GM18870 (cell line): ENCODE data around the gene ZFAND5.

Source experiments
- ATAC-seq: cut with Tn5 transposase; IDR thresholded peaks from one replicate; pipeline ENCODE4 v1.9.1; 2021; ENCODE audit warnings: moderate library complexity; ENCODE audit not compliant: unreplicated experiment

The ZFAND5 gene

DNA sequence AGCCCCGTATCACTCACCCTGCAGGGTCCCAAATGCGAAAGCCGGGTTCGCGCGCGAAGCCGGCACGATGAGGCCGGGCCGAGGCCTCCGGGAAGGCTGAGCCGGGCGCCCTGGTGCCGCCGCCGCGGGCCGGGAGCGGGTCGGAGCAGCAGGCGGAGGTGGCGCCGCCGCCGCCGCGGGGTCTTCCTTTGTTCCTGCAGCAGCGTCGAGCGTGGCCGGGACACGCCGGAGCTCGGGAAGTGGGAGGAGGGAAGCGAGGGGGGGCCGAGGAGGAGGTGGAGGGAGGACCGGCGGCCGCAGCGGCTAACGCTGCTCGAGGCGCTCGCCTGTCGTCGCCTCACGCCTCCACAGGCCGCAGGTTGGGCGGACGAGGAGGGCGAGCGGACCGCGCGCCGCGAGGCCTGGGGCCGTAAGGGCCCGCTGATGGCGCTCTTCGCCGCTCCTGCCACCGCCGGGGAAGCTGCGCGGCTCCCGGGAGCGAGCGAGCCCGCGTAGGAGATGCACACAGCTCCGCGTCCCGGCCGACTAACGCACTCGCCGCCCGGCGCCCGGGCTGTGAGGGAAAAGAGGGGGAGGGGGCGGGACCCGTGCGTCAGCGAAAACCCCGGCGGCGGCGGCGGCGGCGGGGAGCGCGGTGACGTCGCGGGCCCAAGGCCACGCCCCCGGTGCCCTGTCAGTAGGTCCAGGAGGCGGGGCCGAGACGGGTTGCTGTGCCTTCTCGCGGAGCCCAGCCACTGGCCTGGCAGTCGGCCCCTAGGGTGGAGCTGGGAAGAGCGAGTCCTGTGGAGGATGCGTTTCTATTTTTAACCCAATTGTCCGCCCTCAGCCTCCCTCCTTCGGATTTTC, at the start of gene ZFAND5:
ZFAND5 (minus strand) TSS at position 530 of the 846 bp plus-strand sequence. CDS start 4,430 bp downstream, outside the sequence.
- ATAC-seq: peak; percentile 66

DNA sequence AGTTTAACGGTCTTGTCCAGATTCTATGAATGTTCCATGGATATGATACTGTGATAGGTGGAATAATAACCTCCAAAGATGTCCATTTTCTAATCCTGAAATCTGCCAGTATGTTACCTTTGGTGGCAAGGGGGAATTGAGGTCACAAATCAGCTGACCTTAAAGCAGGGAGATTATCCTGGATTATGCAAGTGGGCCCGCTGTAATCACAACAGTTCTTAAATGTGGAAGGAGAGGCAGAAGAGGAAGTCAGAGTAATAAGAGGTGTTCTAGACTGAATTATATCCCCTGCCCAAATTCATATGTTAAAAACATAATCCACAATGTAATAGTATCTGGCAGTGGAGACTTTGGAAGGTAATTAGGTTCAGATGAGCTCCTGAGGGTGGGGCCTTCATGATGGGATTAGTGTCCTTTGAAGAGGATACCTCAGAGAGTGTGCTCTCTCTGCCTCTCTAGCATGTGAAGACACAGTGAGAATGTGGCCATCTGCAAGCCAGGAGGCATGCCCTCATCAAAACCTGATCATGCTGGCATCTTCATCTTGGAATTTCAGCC, 47.6 kb upstream of the ZFAND5 start:
- no peak for ATAC-seq

GRCh38 chr9:72410214-72410613, 45.2 kb upstream of the ZFAND5 start:
- no peak for ATAC-seq

- ATAC-seq: no peak
These were observed 42.1 kb upstream of the ZFAND5 start for GRCh38 chr9:72407114-72407513.

GRCh38 chr9:72402744-72403143, 37.7 kb upstream of the ZFAND5 start:
- ATAC-seq: no peak

DNA sequence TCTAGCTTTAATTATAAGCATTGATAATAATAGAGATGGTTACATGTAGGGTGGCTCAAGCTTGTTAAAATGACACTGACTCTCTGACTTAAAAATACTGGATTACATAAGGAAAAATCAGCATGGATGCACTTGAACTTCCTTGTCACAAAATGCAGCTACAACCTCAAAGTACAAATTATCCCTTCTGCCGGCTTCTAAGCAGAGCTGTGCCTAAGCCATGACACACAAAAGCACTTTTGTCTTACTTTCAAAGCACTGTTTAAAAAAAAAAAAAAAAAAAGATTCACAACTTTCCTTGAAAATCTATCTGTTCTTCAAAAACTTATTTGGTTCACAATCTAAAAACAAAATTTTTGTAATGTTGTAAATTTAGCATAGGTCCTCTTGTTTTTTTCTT, 36.4 kb upstream of the ZFAND5 start:
- no peak for ATAC-seq

DNA sequence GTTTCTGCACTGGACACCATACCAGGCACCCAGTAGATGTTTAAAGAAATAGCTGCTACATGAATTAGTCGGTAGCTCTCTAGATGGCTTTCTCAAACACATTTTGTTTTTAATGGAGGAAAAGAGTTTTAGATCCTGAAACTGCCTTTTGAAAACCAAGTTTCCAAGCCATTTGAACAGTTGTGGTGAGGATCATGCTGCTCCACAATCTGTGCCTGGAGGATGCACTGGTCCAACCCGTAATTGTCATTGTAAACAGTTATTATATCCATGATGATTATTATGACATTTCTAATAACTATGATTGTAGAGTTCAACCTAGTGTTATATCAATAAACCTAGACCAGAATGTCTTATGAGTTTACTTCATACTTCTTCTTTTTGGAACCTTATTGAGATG, 35.9 kb upstream of the ZFAND5 start:
- no peak for ATAC-seq

- no peak for ATAC-seq
These were observed 34.4 kb upstream of the ZFAND5 start for GRCh38 chr9:72399391-72399790.

DNA sequence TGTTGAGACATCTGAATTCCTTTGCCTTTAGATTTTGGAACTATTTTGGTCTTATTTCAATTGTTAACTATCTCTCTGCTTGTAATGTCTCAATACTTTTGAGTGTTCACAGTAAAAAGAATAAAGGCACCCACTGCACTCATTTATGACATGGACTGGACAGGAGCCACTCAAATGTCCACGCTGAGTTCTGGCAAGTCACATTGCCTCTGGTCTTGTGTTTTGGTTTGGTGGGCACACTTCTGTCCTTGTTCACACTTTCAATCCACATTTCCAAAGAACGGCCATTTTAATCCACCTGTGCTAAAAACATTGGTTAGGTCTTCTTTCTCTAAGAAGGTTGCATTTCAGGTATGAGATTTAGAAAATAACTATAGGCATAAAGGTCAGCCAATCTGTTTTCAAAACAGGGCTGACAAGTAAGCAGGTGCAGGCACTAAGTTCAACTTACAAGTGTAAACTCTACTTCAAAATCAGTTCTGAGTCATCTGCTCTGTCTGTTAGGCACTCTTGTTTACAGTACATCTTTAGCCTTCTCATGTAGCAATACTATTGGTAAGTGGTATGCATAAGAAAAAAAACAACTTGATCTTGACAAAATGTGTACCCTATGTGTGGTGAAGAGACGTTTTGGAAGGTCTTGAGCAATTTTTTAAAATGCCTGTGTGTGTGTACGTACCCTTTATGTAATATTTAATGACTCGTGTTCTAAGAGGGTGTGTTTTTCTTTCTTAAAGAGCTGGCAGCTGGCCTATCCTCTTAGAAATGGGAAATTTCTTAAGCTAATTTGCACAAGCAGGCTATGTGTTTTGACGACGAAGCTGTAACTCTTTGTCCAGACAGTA, 31.5 kb upstream of the ZFAND5 start:
- ATAC-seq: no peak

DNA sequence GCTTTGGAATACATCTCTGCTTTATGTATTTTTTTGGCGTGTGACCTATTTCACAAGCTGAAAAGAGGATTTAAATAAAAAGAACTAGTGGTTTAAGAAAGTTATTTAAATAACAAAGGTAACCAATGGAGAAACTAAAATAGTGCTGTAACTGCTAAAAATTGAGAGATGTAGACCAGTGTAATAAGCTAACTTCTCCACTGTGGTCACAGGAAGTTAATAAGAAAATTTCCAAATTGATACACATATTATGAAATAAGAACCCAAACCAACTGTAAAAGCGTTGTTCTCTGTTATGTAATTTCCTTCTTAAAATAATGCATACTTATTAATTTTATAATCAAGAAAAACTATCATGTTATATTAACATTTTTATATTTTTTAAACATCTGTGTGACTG, 29.1 kb upstream of the ZFAND5 start:
- ATAC-seq: no peak

DNA sequence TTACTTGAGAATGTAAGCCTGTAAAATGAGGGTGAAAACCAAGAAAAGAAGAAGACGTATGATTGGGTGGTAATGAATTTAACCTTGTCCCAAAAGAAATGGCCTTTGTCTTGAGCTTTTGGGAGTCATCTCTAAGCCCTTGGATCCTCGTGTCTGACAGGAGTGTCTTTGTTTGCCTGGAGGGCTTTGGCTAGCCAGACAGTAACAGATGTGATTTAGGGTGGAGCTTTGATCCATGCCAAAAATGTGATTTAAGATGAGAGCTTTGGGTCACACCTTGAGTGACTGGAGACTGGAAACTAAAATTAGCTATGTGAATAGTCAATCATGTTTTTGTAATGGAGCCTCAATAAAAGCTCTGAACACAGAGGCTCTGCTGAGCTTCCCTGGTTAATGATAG, 25.9 kb upstream of the ZFAND5 start:
- ATAC-seq: no peak

DNA sequence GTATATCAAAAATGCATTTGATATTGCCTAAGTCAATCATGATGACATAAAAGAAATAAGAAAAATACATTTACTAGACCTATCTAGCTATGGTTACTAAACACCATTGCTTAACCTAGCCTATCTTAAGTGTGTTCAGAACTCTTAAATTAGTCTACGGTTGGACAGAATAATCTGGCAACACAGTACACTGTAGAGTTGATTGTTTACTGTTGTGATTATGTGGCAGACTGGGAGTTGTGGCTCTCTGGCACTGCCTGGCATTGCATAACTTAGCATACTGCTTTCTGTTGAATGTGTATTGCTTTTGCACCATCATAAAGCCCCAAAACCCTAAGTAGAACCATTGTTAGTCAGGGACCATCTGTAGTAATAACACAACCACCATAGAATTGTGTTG, 21.2 kb upstream of the ZFAND5 start:
- no peak for ATAC-seq

- no peak for ATAC-seq
These were observed 19.9 kb upstream of the ZFAND5 start for GRCh38 chr9:72384710-72385485.

DNA sequence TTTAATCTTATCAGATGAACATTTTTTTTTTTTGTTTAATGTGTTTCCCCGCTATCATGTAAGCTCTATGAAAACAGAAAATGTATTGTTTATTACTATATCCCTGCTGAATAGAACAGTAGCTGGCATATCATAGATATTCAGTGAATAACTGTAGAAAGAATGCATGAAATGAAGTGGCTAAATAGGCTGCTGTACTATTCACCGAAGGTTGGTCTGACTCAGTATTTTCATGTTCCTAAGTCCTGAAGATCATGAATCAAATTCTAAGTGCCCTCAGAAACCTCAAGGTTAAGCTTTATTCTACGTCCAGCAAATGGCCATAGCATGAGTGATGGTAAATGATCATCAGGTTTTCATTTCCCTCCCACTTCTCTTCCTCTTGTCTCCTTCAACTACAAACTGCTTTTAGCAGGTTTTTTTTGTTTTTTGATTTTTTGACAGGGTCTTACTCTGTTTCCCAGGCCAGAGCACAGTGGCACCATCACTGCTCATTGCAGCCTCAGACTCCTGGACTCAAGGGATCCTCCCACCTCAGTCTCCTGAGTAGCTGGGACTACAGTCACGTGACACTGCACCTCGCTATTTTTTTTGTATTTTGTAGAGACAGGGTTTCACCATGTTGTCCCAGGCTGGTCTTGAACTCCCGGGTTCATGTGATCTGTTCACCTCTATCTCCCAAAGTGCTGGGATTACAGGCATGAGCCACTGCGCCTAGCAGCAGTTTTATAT, 19.1 kb upstream of the ZFAND5 start:
- no peak for ATAC-seq

DNA sequence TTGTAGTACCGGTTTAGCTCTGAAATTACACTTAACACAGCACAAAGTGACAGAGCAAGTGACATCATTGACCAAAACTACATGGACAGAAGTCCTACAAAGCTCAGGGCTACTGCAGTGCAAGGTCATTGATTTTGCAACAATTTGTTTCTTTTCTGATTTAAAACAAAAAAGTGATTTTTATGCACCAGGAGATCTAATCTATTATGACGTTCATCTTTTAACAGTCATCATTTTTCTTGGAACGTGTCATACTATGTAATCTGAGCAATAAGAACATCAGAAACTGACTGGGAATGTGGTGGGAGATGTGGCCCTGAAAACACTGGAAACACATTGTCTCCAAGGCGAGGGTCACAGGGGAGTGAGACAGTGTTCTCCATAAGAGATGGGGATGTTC, 17.4 kb upstream of the ZFAND5 start:
- ATAC-seq: no peak

GRCh38 chr9:72377041-72377440, 12.0 kb upstream of the ZFAND5 start:
- ATAC-seq: no peak

GRCh38 chr9:72371151-72371550, 6.1 kb upstream of the ZFAND5 start:
- ATAC-seq: no peak

DNA sequence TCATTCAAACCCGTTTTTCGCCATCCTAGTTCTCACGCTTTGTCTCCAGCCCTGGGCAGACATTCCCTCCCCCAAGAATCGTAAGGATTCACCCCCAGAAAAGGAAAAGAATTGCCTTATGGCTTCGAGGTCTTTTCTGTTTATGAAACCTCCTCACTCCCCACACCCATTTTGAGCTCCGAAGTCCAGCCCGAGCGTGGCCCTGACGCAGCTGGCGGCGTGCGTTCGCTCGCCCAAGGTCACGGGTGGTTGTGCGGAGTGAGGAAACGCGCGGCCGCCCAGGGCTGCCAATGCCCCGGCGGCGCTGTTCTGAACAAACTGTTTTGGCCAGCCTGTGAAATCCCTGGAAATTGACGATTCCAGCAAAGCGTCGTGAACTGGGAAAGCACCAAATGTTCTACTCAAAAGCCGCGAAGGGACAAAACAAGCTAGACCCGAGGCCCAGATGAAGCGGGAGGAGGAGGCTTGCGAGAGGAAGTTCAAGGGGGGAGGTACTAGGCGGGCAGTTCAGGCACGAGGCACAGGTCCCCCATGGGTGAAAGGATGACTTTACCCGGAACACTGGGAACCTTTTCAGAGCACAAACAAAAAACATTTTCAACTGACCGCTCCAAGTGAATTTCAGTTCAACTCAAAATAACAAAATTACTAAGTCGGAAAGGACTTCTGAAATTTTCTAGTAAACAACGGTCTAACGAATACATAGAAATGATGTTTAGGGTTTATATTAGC, 683 bp upstream of the ZFAND5 start:
- peak; percentile 23 for ATAC-seq

DNA sequence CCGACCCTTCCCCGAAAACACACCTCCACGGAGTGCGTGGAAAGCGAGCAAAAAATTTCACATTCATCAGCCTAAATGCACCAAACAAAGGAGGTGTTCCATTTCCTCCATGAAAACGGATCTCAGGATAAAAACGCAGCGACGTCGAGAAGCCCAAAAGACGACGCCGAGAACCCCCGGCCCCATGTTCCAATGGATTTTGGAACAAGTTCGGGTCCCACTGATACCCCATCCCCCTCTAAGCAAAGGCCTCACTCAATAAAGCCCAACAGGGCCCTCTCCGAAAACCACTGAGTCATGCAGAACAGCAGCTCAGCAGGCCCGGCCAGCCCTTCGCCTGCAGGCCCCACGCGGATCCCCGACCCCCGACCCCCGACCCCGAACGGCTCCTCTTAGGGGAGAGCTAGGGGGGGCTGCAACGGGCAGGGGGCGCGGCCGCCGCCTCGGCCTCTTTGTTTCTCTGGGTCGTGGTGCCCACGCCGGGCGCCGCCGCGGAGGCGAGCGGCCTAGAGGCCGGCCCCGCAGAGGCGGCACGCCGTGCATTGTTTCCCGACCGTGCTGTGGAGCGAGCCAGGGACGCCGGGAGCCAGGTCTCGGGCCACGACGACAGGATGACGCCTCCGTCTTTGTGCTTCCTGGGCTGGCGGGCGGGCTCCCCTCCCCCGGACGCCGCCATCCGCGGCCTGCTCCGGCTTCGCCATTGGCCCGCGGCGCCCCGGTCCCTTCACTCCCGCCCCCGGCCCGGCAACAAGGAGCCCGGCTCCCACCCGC, 915 bp downstream of the ZFAND5 start:
- ATAC-seq: peak; percentile 0
